Large intestine (tissue), 3 donors: ENCODE measurements around the gene CBARP. TPM values are rescaled to one million over a fixed set of nuclear protein-coding genes. Genes with fewer than 3 reads are reported as not detected.
"Not testable (repeated sequence)": the region's sequence is repeated elsewhere in the genome, so short reads cannot be mapped to it uniquely, and the experiment has no call there.

Experiments
- DNase-seq, 2 donors: peaks; one replicate each; pipeline versions ENCODE4 v3.0.0 to v3.0.0-alpha.2; 2013
- H3K27ac ChIP-seq: one replicate; pipeline ENCODE4 v1.5.1; 2013; ENCODE audit warnings: low read length
- H3K27me3 ChIP-seq: 2 replicates; pipeline ENCODE4 v1.6.1; 2013; ENCODE audit warnings: low read length; ENCODE audit not compliant: control insufficient read depth, insufficient read depth
- H3K36me3 ChIP-seq: 2 replicates; pipeline ENCODE4 v1.6.1; 2013; ENCODE audit warnings: low read length; ENCODE audit not compliant: control insufficient read depth, insufficient read depth
- H3K4me1 ChIP-seq: one replicate; pipeline ENCODE4 v1.6.1; 2013; ENCODE audit warnings: low read length; ENCODE audit not compliant: control insufficient read depth, insufficient read depth
- H3K4me3 ChIP-seq: one replicate; pipeline ENCODE4 v1.5.1; 2013; ENCODE audit warnings: low read length
- H3K9me3 ChIP-seq: one replicate; pipeline ENCODE4 v1.6.1; 2013; ENCODE audit warnings: mild to moderate bottlenecking, low read depth, low read length, moderate library complexity; ENCODE audit not compliant: control insufficient read depth
- WGBS: methylation state at CpG from one replicate; pipeline ENCODE4 v1.1.5; 2013; ENCODE audit warnings: low lambda C conversion rate; ENCODE audit not compliant: insufficient coverage; 5-methylcytosine and 5-hydroxymethylcytosine counted together
- polyA plus RNA-seq: library from polyadenylated mRNA; unstranded; fragments of 120-200 nt; gene quantifications from one replicate; pipeline ENCODE4 v1.2.1, GENCODE V29; 2013

Gene CBARP
- polyA plus RNA-seq, 1 donor = 2.0 TPM

- Histone ChIP-seq H3K4me1 (peaks cover 43% of the 10 kb centered on the region), H3K36me3 (peaks cover 48% of the 10 kb centered on the region)
Measured at GRCh38 chr19:1216756-1217155, 21.0 kb downstream of the CBARP start.

GRCh38 chr19:1214862-1215731 is 22.7 kb downstream of the CBARP start:
- no CpG with 5 or more reads among the region's 26 CpGs for WGBS

More at GRCh38 chr19:1216756-1217155, 21.0 kb downstream of the CBARP start:
- H3K27me3 ChIP-seq = no peaks in the 10 kb centered on the region
- no peak for DNase-seq
- H3K9me3 ChIP-seq = no peaks in the 10 kb centered on the region
- WGBS = no CpG with 5 or more reads among the region's 12 CpGs
- peak overlapping the region; percentile 72 for H3K27ac ChIP-seq
- H3K4me3 ChIP-seq = no peak overlapping the region

DNA sequence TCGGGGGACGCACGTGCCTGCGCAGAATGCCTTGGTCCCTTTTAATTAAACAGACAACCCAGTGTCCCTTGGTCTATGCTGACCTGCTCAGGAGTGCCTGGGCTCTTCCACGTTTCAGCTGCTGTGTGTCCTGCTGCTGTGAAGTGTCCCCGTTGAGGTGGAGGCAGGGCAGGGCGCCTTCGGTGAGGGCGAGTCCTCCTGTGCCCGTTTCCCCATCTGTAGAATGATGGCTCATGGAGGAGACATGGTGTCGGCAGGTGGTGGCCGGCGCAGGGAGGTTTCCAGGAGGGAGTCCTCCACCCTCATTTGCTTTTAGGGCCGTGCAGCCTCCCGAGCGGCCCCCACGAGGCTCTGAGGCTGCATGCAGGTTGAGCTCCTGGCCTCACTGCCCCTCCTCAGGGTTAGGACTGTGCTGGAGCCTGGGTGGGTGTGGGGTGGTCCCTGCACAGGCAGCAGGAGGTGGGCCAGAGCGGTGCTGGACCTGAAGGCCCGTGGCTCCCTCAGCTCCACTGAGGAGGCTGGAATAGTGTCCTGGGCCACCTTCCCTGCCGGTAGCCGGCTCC is 23.4 kb downstream of the CBARP start:
- H3K9me3 ChIP-seq = peaks cover 2% of the 10 kb centered on the region
- no peak overlapping the region for H3K4me3 ChIP-seq
- no peaks in the 10 kb centered on the region for H3K27me3 ChIP-seq
- WGBS = no CpG with 5 or more reads among the region's 21 CpGs
- peaks cover 54% of the 10 kb centered on the region for H3K4me1 ChIP-seq
- H3K36me3 ChIP-seq = peaks cover 45% of the 10 kb centered on the region
- no peak for DNase-seq
- peak overlapping the region; percentile 86 for H3K27ac ChIP-seq

More at GRCh38 chr19:1214862-1215731, 22.7 kb downstream of the CBARP start:
- Histone ChIP-seq H3K4me3 (no peak overlapping the region), H3K27me3 (no peaks in the 10 kb centered on the region), H3K27ac (peak overlapping the region; percentile 86), H3K9me3 (peaks cover 2% of the 10 kb centered on the region), H3K4me1 (peaks cover 47% of the 10 kb centered on the region), H3K36me3 (peaks cover 44% of the 10 kb centered on the region)
- no peak for DNase-seq

DNA sequence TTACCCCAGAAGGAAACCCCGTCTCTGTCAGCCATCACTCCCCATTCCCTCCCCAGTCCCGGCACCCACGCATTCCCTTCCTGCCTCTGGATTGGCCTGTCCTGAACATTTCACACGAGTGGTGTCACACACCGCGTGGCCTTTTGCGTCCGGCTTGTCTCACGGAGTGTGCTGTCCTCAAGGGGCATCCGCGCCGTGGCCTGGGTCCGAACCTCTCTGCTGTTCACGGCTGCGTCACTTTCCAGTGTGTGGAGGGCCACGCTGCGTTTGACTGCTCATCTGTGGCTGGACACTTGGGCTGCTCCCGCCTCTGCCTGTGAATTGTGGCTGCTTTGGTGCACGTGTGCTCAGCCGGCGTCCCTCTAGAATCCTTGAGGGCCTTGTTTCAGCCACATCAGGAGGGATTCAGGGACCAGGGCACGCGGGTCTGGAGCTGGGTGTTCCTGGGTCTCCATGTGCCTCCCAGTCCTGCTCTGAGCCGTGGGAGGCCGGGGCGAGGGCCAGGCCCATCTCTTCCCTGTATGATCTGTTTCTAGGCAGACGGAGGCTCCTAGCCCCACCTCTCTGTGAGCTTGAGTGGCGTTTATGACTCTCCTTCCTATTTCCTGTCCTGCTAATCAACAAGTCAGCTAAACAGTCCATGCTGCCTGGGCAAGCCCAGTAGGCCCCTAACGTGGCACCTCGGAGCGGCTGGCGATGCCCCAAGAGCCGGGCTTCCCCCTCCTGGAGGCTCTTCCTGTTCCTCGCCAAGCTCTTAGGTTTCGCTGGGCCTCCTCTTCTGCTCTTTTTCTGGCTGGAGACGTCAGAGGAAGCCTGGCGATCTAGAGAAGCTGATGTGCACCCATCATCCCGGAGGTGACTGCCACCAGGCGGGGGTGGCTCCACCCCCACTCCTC is 24.2 kb downstream of the CBARP start:
- Histone ChIP-seq H3K4me1 (peaks cover 58% of the 10 kb centered on the region), H3K9me3 (peaks cover 2% of the 10 kb centered on the region), H3K27me3 (no peaks in the 10 kb centered on the region), H3K36me3 (peaks cover 39% of the 10 kb centered on the region), H3K27ac (peak overlapping the region; percentile 86), H3K4me3 (no peak overlapping the region)
- no CpG with 5 or more reads among the region's 39 CpGs for WGBS
- peak; percentile 86 to 90 for DNase-seq

DNA sequence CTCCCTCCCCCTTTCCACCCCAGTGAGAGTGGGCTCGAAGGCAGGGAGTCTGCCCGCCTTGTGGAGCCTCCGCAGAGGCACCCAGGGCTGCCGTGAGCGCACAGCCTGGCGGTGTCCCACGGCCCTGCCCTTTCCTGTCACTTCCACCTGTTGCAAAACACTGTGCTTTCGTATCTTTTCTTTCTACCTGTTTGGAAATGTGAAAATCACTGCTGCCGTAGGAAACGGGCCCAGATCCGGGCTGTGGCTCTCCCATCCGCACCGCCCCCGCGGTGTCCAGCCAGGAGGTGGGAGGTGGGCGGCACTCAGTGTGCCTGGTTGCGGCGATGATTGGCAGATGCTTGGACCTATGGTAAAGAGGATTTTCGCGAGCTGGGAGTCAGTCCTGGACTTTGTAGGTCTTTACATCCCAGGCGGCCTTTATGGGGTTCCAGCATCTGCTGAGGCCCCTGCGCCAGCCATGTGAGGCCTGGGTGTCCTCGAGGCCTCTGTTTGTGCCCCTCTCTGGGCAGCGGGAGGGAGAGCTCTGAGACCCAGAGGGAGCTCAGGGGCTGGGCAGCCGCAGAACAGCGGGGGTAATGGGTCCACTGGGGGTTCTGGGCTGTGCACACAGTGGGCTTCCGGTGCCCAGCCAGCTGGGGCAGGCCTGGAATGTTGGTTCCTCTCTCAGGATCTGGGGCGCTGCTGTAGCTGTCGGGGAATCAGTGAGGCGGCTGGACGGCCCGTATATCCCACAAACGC is 26.1 kb downstream of the CBARP start:
- H3K27ac ChIP-seq = no peak overlapping the region
- H3K4me1 ChIP-seq = peaks cover 49% of the 10 kb centered on the region

DNA sequence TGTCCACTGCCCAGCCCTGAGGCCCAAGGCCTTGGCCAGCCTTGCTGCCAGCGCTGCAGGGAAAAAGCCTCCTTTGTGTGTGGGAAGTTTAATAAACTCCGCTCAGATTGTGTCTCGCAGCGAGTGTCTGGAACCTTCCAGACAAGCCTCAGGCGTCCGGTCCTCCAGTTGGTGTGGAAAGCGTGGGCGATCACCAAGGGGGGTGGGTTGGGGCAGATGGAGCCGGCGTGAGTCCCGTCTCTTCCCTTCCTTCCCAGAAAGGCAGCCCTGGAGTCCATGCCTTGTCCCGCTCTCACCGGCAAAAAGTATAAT is 27.6 kb downstream of the CBARP start:
- H3K4me3 ChIP-seq = no peak overlapping the region
- no peak for DNase-seq
- peaks cover 43% of the 10 kb centered on the region for H3K4me1 ChIP-seq
- no CpG with 5 or more reads among the region's 13 CpGs for WGBS
- peaks cover 27% of the 10 kb centered on the region for H3K36me3 ChIP-seq
- peak overlapping the region; percentile 92 for H3K27ac ChIP-seq
- no peaks in the 10 kb centered on the region for H3K27me3 ChIP-seq
- peaks cover 2% of the 10 kb centered on the region for H3K9me3 ChIP-seq

More for the DNA sequence above, 26.1 kb downstream of the CBARP start:
- Histone ChIP-seq H3K36me3 (peaks cover 30% of the 10 kb centered on the region), H3K9me3 (peaks cover 2% of the 10 kb centered on the region), H3K4me3 (no peak overlapping the region), H3K27me3 (no peaks in the 10 kb centered on the region)
- no CpG with 5 or more reads among the region's 33 CpGs for whole genome bisulfite sequencing
- DNase-seq = no peak

- peaks cover 44% of the 10 kb centered on the region for H3K4me1 ChIP-seq
- DNase-seq = peak; percentile 92 to 97
- H3K36me3 ChIP-seq = peaks cover 27% of the 10 kb centered on the region
- WGBS = no CpG with 5 or more reads among the region's 10 CpGs
- H3K27ac ChIP-seq = peak overlapping the region; percentile 92
- not testable (repeated sequence) for H3K9me3 ChIP-seq, H3K27me3 ChIP-seq
- H3K4me3 ChIP-seq = peak overlapping the region; percentile 17
Measured at GRCh38 chr19:1208830-1209229, 29.0 kb downstream of the CBARP start.

DNA sequence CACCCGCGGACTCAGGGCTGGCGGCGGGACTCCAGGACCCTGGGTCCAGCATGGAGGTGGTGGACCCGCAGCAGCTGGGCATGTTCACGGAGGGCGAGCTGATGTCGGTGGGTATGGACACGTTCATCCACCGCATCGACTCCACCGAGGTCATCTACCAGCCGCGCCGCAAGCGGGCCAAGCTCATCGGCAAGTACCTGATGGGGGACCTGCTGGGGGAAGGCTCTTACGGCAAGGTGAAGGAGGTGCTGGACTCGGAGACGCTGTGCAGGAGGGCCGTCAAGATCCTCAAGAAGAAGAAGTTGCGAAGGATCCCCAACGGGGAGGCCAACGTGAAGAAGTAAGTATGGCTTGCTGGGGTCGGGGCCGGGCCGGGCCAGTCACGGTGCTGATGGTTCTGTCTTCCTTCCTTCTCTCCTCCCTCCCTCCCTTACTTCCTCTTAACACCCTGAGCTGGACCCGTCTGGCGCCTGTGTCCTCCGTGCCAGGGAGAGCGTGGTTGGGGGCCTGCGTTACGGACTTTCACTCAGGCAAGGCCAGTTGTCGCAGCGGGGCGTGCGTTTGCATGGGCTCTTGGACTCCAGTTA is 30.8 kb downstream of the CBARP start:
- Histone ChIP-seq H3K36me3 (peaks cover 19% of the 10 kb centered on the region), H3K27ac (peak overlapping the region; percentile 92), H3K4me1 (peaks cover 43% of the 10 kb centered on the region), H3K4me3 (peak overlapping the region; percentile 98), H3K9me3 (peaks cover 2% of the 10 kb centered on the region), H3K27me3 (no peaks in the 10 kb centered on the region)
- no peak for DNase-seq
- WGBS = no CpG with 5 or more reads among the region's 38 CpGs

DNA sequence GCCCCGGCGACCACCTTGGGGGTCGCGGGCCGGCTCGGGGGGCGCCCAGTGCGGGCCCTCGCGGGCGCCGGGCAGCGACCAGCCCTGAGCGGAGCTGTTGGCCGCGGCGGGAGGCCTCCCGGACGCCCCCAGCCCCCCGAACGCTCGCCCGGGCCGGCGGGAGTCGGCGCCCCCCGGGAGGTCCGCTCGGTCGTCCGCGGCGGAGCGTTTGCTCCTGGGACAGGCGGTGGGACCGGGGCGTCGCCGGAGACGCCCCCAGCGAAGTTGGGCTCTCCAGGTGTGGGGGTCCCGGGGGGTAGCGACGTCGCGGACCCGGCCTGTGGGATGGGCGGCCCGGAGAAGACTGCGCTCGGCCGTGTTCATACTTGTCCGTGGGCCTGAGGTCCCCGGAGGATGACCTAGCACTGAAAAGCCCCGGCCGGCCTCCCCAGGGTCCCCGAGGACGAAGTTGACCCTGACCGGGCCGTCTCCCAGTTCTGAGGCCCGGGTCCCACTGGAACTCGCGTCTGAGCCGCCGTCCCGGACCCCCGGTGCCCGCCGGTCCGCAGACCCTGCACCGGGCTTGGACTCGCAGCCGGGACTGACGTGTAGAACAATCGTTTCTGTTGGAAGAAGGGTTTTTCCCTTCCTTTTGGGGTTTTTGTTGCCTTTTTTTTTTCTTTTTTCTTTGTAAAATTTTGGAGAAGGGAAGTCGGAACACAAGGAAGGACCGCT is 31.5 kb downstream of the CBARP start:
- whole genome bisulfite sequencing = no CpG with 5 or more reads among the region's 78 CpGs
- Histone ChIP-seq H3K36me3 (peaks cover 12% of the 10 kb centered on the region), H3K27me3 (no peaks in the 10 kb centered on the region), H3K4me3 (peak overlapping the region; percentile 98), H3K9me3 (peaks cover 2% of the 10 kb centered on the region), H3K4me1 (peaks cover 41% of the 10 kb centered on the region), H3K27ac (peak overlapping the region; percentile 92)
- DNase-seq = no peak
